Measurements from ENCODE around the gene C1orf74.

The C1orf74 gene

DNA sequence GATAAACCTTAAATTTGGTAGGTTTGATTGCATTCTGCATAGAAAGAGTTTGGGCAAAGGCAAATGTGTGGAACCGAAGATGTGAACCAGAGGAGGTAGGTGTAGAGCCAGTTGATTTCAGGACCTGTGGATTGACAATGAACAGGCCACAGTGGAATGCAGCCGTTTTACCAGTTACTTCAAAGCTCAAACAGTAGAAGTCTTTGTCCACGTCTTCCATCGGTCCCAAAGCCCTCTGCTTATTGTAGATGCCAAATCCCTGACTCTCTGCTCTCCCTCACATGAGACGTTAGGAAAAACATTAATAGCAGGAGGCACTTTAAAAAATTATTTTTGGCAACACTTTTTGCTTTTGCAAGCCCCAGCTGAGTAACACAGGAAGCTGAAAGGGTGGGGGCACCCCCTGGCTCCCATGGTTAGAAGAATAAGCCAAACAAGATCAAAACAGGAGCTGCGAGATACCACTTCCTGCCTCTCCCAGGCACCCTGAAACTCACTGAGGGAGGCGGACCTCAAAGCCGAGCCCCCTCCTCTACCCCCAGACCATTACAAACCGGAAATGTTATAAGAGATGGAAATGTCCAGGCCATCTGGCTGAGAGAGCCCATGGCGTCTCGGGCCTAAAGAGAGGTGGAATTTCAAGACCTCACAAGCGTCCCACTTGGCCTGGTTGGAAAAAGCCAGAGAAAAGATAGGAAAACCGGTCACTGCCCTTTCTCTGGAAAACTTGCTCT lies 15.0 kb downstream of the C1orf74 start:
- no peak for DNase-seq

- no peak for DNase-seq
These were observed 16.0 kb downstream of the C1orf74 start for GRCh38 chr1:209768354-209768774.

GRCh38 chr1:209767706-209768105 lies 16.7 kb downstream of the C1orf74 start:
- no peak for DNase-seq

- DNase-seq = no peak
These were observed 17.3 kb downstream of the C1orf74 start for GRCh38 chr1:209767096-209767495.

DNA sequence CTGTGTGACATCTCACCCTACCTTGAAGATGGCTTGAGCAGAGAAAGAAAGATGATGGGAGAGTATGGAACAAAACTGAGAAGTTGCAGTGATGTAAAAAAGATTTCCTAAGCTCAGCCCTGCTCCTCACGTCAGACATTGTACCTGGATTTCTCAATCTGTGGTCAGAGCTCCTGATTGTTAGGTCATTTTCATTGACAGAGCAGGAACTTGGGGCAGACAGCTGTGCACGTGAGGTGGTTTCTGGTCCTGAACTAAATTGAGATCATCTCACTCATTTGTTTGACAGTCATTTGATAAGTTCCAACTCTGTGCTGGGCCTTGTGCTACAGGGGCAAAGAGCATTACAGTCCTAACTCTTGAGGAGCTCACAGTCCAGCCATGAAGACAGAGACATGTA lies 18.3 kb downstream of the C1orf74 start:
- DNase-seq = no peak

- DNase-seq = no peak
These were observed 23.2 kb downstream of the C1orf74 start for GRCh38 chr1:209761011-209761635.

GRCh38 chr1:209759829-209760359 lies 24.5 kb downstream of the C1orf74 start:
- no peak for DNase-seq

- no peak for DNase-seq
These were observed 26.0 kb downstream of the C1orf74 start for GRCh38 chr1:209758400-209758799.

DNA sequence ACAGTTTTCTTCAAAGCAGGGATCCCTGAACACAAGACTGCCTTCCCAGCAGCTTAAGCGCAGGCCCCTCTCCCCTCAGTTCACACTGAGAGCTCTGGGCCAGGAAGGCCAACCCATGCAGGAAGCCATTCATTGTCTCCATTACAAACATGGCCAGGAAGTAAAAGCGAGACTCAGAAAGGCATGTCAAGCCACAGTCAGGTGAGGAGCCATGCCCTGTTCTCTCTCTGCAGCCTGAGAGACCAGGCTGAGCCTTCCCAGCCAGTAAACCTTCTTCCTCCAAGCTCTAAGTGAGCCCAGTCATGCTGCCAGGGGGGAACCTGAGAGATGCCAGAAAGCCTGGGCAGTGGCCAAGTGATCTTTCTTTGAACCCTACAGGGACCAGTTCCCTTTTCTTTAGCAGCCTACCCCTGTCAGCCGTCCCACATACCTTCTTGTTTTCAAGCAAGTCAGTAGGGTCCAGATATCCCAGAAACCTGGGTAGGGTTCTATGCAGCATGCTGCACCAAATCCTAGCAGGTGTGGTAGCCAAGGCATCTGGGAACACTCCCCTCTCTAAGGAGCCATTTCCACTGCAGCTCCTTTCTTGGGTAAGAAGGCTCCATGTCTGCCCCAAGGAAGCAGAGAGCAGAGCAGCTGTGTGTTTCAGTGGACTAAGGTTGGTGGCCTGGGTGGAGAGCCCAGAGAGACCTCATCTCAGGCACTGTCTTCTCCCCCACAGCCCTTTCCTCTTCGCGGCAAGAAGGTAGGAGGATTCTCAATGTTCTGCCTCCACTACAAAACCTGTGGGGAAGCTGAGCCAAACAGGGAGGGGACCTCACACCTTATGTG lies 27.5 kb downstream of the C1orf74 start:
- DNase-seq = no peak

GRCh38 chr1:209755926-209756614 lies 28.3 kb downstream of the C1orf74 start, which contains the start of gene TRAF3IP3:
TSS of gene TRAF3IP3 (plus strand) at chr1:209756053. CDS start at chr1:209760040, 3,987 bp downstream.
- DNase-seq = no peak

- no peak for DNase-seq
These were observed 29.1 kb downstream of the C1orf74 start for GRCh38 chr1:209755256-209755655.

- DNase-seq = no peak
These were observed 31.5 kb downstream of the C1orf74 start for GRCh38 chr1:209752890-209753289.

GRCh38 chr1:209751627-209752231 lies 32.6 kb downstream of the C1orf74 start:
- DNase-seq = no peak

DNA sequence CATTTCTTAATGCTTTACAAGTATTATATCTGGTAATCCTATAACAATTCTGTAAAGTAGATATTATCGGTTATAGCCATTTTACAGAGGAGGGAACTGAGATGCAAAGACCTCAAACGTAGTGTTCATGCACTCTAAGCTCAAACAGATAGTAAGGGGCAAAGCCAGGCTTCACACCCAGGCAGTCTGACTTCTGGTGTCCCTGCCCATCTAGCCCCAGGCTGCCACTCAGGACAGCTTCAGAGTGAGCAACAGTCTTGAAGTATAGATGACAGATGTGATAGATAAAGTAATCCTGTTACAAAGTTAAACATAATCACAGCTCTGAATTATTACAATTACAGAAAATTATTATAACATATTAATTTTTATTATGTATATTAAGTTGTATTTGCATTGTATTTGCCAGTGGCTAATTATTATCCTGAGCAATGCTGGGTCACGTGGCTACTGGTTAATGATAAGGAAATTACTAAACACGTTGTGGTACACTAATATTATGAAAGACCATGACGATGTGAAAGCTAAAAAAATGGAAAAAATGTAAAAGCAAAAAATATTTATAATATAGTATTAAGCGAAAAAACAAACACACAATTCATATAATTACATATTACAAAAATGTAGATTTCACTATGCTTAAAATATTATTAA lies 34.6 kb downstream of the C1orf74 start:
- no peak for DNase-seq

DNA sequence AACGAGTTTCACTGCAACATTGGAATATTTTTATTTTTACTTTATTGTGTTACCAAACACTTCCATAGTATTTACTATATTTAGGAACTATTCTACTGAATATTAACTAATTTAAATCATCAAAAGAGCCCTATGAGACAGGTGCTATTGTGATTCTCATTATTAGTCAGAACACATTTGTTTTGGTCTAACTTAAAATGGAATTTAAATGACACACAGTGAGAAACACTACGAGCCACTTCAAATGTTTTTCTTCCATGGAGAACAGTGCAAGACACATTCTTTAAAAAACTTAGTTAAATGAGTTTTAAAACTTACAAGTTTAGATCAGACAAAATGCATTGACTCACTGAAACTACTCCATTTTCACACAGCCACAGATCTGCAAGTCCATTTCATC lies 35.2 kb downstream of the C1orf74 start:
- no peak for DNase-seq

DNA sequence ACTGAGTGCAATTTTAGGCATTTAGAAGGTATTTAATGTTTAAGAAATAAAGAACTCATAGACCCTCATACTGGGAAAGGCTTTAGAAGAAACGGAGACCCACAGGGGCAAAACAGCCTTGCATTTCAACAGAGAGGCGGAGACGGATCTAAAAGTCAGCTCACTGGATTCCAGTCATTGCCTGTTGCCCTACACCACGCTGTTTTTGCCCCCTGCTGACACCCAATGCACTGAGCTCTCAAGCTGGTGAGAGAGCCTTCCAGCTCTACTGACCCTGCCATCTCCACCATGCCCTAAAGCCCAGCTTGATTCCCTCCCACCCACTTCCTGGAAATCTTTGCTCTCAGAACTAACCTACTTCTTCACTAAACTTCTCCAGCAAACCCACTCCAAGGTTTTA lies 35.7 kb downstream of the C1orf74 start:
- DNase-seq = no peak

GRCh38 chr1:209747580-209748262 lies 36.6 kb downstream of the C1orf74 start:
- DNase-seq = no peak

DNA sequence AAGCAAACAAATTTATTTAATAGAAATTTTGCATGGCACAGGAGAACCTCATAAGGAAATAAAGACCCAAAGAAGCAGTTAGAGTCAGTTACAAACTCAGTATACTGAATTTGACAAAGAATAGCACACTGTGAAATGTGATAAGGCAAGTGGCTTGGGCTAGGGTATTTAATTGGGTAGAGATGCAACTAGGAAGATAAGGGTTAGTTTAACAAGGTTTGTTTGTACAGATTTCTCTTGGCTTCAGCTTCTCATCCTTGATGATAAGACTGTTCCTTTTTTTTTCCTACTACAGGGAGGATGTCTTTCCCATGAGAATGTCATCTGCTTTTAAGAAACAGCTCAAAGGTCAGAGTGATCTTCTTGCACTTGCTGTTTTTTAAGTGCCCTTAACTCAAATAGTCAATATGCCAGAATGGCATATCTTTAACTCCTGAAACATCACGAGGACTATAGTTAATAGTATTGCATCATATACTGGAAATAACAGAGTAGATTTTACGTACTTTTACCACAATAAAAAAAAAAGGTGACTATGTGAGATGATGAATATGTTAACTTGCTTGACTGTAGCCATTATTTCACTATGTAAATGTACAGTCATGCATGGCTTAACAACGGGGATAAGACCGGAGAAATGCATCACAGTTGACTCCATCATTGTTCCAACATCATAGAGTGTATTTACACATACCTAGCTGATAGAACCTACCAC lies 37.8 kb downstream of the C1orf74 start:
- no peak for DNase-seq

DNA sequence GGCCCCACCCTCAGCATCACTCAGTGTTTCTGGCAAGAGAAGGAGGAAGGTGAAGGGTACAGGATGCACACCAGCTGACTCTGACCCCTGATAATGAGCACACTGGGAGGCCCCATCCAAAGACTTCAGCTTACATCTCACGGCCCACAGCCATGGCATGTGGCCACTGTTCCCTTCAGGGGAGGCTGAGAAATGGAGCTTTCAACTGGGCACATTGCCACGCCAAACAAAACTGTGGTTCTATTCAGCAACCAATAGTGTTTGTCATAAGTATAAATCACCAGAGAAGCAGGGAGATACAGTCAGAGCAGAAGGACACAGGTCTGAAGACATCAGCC lies 41.2 kb downstream of the C1orf74 start:
- DNase-seq = no peak

- DNase-seq = no peak
These were observed 41.8 kb downstream of the C1orf74 start for GRCh38 chr1:209742409-209743144.
